ENCODE data around the gene HSPA1L. TPM values are rescaled to one million over a fixed set of nuclear protein-coding genes. Genes with fewer than 3 reads are reported as not detected.

HSPA1L gene
- total RNA-seq, 1 experiment from 2014 or later, result 1.1 TPM

DNA sequence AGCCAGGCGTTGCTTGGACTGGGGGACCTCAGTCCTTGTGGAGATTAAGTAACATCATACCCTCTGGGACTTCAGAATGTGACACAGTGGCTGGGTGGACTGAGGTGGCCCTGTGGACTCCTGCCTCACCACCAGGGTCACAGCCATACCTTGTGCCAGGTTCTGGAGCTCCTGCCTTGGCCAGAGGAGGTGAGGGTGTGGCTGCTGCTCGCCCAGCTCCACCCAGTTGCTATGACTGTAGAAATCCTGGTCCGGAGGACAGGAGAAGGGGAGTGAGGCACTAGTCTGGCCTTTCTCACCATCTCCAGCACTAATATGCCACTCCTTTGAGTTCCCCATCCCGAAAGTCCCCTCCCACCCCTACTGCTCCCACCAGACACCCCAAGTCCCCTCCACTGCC lies 39.9 kb downstream of the HSPA1L start:
- intact Hi-C loops (cut with micrococcal nuclease; ENCODE audit: unreplicated experiment), result no loop called here
- no TSS peak for BruUV-seq (replicated peaks)
- Histone ChIP-seq H3K4me3 (ENCODE audit: low read depth, low read length, poor library complexity, severe bottlenecking) (no peak overlapping the region), H3K27me3 (replicated peaks; ENCODE audit: insufficient read depth, low read depth, low read length, poor library complexity) (no peaks in the 10 kb centered on the region), H3K27ac (ENCODE audit: low read depth, low read length, poor library complexity, severe bottlenecking) (no peak overlapping the region), H3K4me1 (ENCODE audit: insufficient read depth, low read length, poor library complexity, severe bottlenecking) (peaks cover 11% of the 10 kb centered on the region), H3K36me3 (ENCODE audit: insufficient read depth, low read length, poor library complexity, severe bottlenecking) (peaks cover 24% of the 10 kb centered on the region), H3K9me3 (ENCODE audit: low read depth, low read length, poor library complexity, severe bottlenecking) (no peaks in the 10 kb centered on the region)
- DNase-seq (ENCODE audit: low spot score), result no peak
- TF ChIP-seq EZH2 (IDR thresholded peaks at IDR 0.05; ENCODE audit: borderline replicate concordance, low read depth, low read length, poor library complexity, severe bottlenecking), result no peak
- TF ChIP-seq, protein P1, sequence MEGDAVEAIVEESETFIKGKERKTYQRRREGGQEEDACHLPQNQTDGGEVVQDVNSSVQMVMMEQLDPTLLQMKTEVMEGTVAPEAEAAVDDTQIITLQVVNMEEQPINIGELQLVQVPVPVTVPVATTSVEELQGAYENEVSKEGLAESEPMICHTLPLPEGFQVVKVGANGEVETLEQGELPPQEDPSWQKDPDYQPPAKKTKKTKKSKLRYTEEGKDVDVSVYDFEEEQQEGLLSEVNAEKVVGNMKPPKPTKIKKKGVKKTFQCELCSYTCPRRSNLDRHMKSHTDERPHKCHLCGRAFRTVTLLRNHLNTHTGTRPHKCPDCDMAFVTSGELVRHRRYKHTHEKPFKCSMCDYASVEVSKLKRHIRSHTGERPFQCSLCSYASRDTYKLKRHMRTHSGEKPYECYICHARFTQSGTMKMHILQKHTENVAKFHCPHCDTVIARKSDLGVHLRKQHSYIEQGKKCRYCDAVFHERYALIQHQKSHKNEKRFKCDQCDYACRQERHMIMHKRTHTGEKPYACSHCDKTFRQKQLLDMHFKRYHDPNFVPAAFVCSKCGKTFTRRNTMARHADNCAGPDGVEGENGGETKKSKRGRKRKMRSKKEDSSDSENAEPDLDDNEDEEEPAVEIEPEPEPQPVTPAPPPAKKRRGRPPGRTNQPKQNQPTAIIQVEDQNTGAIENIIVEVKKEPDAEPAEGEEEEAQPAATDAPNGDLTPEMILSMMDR (conservative IDR thresholded peaks at IDR 0.05; ENCODE audit: low read depth, low read length), result no peak
- POLR2A ChIA-PET (ENCODE audit: low non-redundant PET), result interaction anchor here (0.6 kb wide), 2 partner anchors 9 to 27 kb away, joined by 3 read pairs; no protein-coding TSS in a partner anchor
- CTCF ChIA-PET, result interaction anchor here (0.6 kb wide), 1 partner anchor 58 kb away, joined by 6 read pairs; no protein-coding TSS in a partner anchor

DNA sequence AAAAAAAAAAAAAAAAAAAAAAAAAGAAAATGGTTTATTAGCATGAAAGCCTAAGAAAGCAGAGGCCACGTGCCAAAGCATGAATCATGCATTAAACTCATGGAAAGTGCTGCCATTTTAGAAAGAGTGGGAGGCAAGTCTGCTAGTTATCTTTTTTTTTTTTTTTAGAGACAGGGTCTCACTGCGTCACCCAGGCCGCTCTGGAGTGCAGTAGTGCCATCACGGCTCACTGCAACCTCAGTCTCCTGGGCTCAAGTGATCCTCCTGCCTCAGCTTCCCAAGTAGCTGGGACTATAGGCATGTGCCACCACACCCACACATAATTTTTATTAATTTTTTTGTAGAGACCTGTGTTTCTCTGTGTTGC lies 43.1 kb downstream of the HSPA1L start:
- H3K4me1 ChIP-seq (ENCODE audit: insufficient read depth, low read length, poor library complexity, severe bottlenecking), result peaks cover 5% of the 10 kb centered on the region
- ChIA-PET CTCF (no interaction called here), POLR2A (ENCODE audit: low non-redundant PET) (no interaction called here)
- H3K27ac ChIP-seq (ENCODE audit: low read depth, low read length, poor library complexity, severe bottlenecking), result no peak overlapping the region
- H3K36me3 ChIP-seq (ENCODE audit: insufficient read depth, low read length, poor library complexity, severe bottlenecking), result no peaks in the 10 kb centered on the region
- peak; percentile 73 for DNase-seq (ENCODE audit: low spot score)
- no peak overlapping the region for H3K4me3 ChIP-seq (ENCODE audit: low read depth, low read length, poor library complexity, severe bottlenecking)
- no peaks in the 10 kb centered on the region for H3K27me3 ChIP-seq (replicated peaks; ENCODE audit: insufficient read depth, low read depth, low read length, poor library complexity)
- intact Hi-C loops (cut with micrococcal nuclease; ENCODE audit: unreplicated experiment), result no loop called here
- BruUV-seq (replicated peaks), result no TSS peak
- TF ChIP-seq, protein P1 (conservative IDR thresholded peaks at IDR 0.05; ENCODE audit: low read depth, low read length), result no peak
- no peak for TF ChIP-seq EZH2 (IDR thresholded peaks at IDR 0.05; ENCODE audit: borderline replicate concordance, low read depth, low read length, poor library complexity, severe bottlenecking)
- no peaks in the 10 kb centered on the region for H3K9me3 ChIP-seq (ENCODE audit: low read depth, low read length, poor library complexity, severe bottlenecking)

DNA sequence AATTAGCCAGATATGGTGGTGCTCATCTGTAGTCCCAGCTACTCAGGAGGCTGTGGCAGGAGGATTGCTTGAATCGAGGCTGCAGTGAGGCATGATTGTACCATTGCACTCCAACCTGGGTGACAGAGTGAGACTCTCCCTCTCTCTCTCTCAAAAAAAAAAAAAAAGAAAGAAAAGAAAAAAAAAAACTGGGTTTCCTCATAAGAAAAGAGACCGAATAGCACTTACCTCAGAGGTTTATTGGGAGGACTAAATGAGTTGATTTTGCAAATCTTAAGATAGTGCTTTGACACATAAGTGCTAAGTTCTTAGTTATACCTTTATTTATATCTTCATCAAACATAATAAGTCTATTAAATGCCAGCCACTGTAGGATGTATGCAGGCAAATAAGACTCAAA lies 44.2 kb downstream of the HSPA1L start:
- Histone ChIP-seq H3K36me3 (ENCODE audit: insufficient read depth, low read length, poor library complexity, severe bottlenecking) (no peaks in the 10 kb centered on the region), H3K4me1 (ENCODE audit: insufficient read depth, low read length, poor library complexity, severe bottlenecking) (no peaks in the 10 kb centered on the region), H3K4me3 (ENCODE audit: low read depth, low read length, poor library complexity, severe bottlenecking) (no peak overlapping the region), H3K9me3 (ENCODE audit: low read depth, low read length, poor library complexity, severe bottlenecking) (no peaks in the 10 kb centered on the region), H3K27me3 (replicated peaks; ENCODE audit: insufficient read depth, low read depth, low read length, poor library complexity) (no peaks in the 10 kb centered on the region), H3K27ac (ENCODE audit: low read depth, low read length, poor library complexity, severe bottlenecking) (no peak overlapping the region)
- ChIA-PET POLR2A (ENCODE audit: low non-redundant PET) (no interaction called here), CTCF (no interaction called here)
- intact Hi-C loops (cut with micrococcal nuclease; ENCODE audit: unreplicated experiment), result no loop called here
- BruUV-seq (replicated peaks), result no TSS peak
- TF ChIP-seq EZH2 (IDR thresholded peaks at IDR 0.05; ENCODE audit: borderline replicate concordance, low read depth, low read length, poor library complexity, severe bottlenecking), result no peak
- TF ChIP-seq, protein P1 (conservative IDR thresholded peaks at IDR 0.05; ENCODE audit: low read depth, low read length), result no peak
- no peak for DNase-seq (ENCODE audit: low spot score)
